ENCODE data around the gene KLHL29. TPM values are rescaled to one million over a fixed set of nuclear protein-coding genes. Genes with fewer than 3 reads are reported as not detected.

The KLHL29 gene
- total RNA-seq, 2 donors from 2014 or later, result 1.0 to 2.4 TPM

GRCh38 chr2:23574919-23575654 lies 190.1 kb downstream of the KLHL29 start:
- Histone ChIP-seq H3K9ac (ENCODE audit: extremely low read depth, low read length, poor library complexity, severe bottlenecking) (no peak overlapping the region), H3K4me1 (ENCODE audit: control insufficient read depth, insufficient read depth, low read length) (no peaks in the 10 kb centered on the region), H3K4me3 (ENCODE audit: low read length) (no peak overlapping the region), H3K27ac (ENCODE audit: low read depth, low read length) (no peak overlapping the region), H3K36me3 (ENCODE audit: control insufficient read depth, insufficient read depth, low read length) (no peaks in the 10 kb centered on the region), H3K9me3 (ENCODE audit: control insufficient read depth, low read length) (no peaks in the 10 kb centered on the region), H3K27me3 (ENCODE audit: control insufficient read depth, insufficient read depth, low read length, poor library complexity, severe bottlenecking) (no peaks in the 10 kb centered on the region)
- Mint-ChIP-seq H3K9me3 (no peaks in the 10 kb centered on the region), H3K27me3 (ENCODE audit: insufficient read depth) (no peaks in the 10 kb centered on the region), H3K36me3 (ENCODE audit: low read depth) (no peaks in the 10 kb centered on the region), H3K4me1 (peaks cover 3% of the 10 kb centered on the region), H3K4me3 (no peak overlapping the region), H3K27ac (no peak overlapping the region)
- 68 to 71% methylated on average over 9 to 13 of the region's 13 CpGs for WGBS, 2 experiments (ENCODE audit: insufficient coverage in 1 of 2, insufficient read length in 1 of 2)
- peak; percentile 79 for DNase-seq
- TF ChIP-seq, protein P1, sequence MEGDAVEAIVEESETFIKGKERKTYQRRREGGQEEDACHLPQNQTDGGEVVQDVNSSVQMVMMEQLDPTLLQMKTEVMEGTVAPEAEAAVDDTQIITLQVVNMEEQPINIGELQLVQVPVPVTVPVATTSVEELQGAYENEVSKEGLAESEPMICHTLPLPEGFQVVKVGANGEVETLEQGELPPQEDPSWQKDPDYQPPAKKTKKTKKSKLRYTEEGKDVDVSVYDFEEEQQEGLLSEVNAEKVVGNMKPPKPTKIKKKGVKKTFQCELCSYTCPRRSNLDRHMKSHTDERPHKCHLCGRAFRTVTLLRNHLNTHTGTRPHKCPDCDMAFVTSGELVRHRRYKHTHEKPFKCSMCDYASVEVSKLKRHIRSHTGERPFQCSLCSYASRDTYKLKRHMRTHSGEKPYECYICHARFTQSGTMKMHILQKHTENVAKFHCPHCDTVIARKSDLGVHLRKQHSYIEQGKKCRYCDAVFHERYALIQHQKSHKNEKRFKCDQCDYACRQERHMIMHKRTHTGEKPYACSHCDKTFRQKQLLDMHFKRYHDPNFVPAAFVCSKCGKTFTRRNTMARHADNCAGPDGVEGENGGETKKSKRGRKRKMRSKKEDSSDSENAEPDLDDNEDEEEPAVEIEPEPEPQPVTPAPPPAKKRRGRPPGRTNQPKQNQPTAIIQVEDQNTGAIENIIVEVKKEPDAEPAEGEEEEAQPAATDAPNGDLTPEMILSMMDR (conservative IDR thresholded peaks at IDR 0.05), result no peak

DNA sequence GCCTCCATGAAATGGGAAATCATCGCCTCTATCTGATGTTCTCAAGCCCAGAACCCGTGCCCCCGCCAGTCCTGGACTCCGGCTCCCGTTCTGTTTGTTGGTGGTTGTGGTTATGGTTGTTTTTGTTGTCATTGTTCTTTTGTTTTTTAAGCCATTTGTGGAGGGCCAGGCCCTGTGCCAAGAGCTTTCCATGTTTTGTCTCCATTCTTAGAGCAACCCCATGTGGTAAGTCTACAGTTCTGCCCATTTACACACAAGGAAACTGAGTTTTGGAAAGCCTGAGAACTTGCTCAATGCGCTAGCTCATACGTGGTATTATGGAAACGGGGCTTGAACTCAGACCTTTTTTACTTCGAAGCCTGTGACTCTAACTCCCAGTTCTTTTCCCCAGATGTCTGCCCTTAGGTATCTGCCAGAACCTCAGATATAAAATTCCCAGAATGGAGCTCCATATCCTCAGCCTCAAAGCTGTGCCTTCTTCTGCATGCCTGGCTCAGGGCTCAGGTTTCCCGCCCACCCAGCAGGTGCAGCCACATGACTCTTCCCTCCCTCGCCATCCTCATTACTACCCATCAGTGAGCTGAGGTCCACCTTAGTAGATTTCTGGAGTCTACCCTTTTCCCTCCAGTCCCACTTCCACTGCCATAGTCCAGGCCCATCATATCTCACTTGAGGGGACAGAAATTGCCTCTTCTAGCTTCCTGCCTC lies 194.1 kb downstream of the KLHL29 start:
- Histone ChIP-seq H3K27ac (ENCODE audit: low read depth, low read length) (no peak overlapping the region), H3K36me3 (ENCODE audit: control insufficient read depth, insufficient read depth, low read length) (no peaks in the 10 kb centered on the region), H3K27me3 (ENCODE audit: control insufficient read depth, insufficient read depth, low read length, poor library complexity, severe bottlenecking) (no peaks in the 10 kb centered on the region), H3K4me3 (ENCODE audit: low read length) (no peak overlapping the region), H3K4me1 (ENCODE audit: control insufficient read depth, insufficient read depth, low read length) (no peaks in the 10 kb centered on the region), H3K9ac (ENCODE audit: extremely low read depth, low read length, poor library complexity, severe bottlenecking) (no peak overlapping the region), H3K9me3 (ENCODE audit: control insufficient read depth, low read length) (no peaks in the 10 kb centered on the region)
- 92 to 94% methylated on average over 8 to 11 of the region's 11 CpGs for WGBS, 2 experiments (ENCODE audit: insufficient coverage in 1 of 2, insufficient read length in 1 of 2)
- TF ChIP-seq, protein P1 (conservative IDR thresholded peaks at IDR 0.05), result no peak
- no peak overlapping the region for H3K27ac Mint-ChIP-seq
- no peak overlapping the region for H3K4me3 Mint-ChIP-seq
- H3K4me1 Mint-ChIP-seq, result peaks cover 3% of the 10 kb centered on the region
- DNase-seq, result no peak
- H3K27me3 Mint-ChIP-seq (ENCODE audit: insufficient read depth), result no peaks in the 10 kb centered on the region
- H3K9me3 Mint-ChIP-seq, result no peaks in the 10 kb centered on the region
- no peaks in the 10 kb centered on the region for H3K36me3 Mint-ChIP-seq (ENCODE audit: low read depth)

GRCh38 chr2:23579674-23580073 lies 194.7 kb downstream of the KLHL29 start:
- Histone ChIP-seq H3K36me3 (ENCODE audit: control insufficient read depth, insufficient read depth, low read length) (no peaks in the 10 kb centered on the region), H3K4me3 (ENCODE audit: low read length) (no peak overlapping the region), H3K9ac (ENCODE audit: extremely low read depth, low read length, poor library complexity, severe bottlenecking) (no peak overlapping the region), H3K4me1 (ENCODE audit: control insufficient read depth, insufficient read depth, low read length) (no peaks in the 10 kb centered on the region), H3K27ac (ENCODE audit: low read depth, low read length) (no peak overlapping the region), H3K27me3 (ENCODE audit: control insufficient read depth, insufficient read depth, low read length, poor library complexity, severe bottlenecking) (no peaks in the 10 kb centered on the region), H3K9me3 (ENCODE audit: control insufficient read depth, low read length) (no peaks in the 10 kb centered on the region)
- 91 to 98% methylated on average over 4 to 5 of the region's 5 CpGs for WGBS, 2 experiments (ENCODE audit: insufficient coverage in 1 of 2, insufficient read length in 1 of 2)
- H3K4me1 Mint-ChIP-seq, result peaks cover 3% of the 10 kb centered on the region
- H3K36me3 Mint-ChIP-seq (ENCODE audit: low read depth), result no peaks in the 10 kb centered on the region
- H3K27me3 Mint-ChIP-seq (ENCODE audit: insufficient read depth), result no peaks in the 10 kb centered on the region
- H3K27ac Mint-ChIP-seq, result no peak overlapping the region
- no peaks in the 10 kb centered on the region for H3K9me3 Mint-ChIP-seq
- H3K4me3 Mint-ChIP-seq, result no peak overlapping the region
- TF ChIP-seq, protein P1 (conservative IDR thresholded peaks at IDR 0.05), result no peak
- no peak for DNase-seq

Measured in endodermal cell (in vitro differentiated cells).